Femur (tissue), 1 donor: Measurements from ENCODE around the gene ANGPTL8.

Experiments
- DNase-seq: peaks from one replicate; pipeline ENCODE4 v3.0.0-alpha.2; 2017

ANGPTL8 gene

DNA sequence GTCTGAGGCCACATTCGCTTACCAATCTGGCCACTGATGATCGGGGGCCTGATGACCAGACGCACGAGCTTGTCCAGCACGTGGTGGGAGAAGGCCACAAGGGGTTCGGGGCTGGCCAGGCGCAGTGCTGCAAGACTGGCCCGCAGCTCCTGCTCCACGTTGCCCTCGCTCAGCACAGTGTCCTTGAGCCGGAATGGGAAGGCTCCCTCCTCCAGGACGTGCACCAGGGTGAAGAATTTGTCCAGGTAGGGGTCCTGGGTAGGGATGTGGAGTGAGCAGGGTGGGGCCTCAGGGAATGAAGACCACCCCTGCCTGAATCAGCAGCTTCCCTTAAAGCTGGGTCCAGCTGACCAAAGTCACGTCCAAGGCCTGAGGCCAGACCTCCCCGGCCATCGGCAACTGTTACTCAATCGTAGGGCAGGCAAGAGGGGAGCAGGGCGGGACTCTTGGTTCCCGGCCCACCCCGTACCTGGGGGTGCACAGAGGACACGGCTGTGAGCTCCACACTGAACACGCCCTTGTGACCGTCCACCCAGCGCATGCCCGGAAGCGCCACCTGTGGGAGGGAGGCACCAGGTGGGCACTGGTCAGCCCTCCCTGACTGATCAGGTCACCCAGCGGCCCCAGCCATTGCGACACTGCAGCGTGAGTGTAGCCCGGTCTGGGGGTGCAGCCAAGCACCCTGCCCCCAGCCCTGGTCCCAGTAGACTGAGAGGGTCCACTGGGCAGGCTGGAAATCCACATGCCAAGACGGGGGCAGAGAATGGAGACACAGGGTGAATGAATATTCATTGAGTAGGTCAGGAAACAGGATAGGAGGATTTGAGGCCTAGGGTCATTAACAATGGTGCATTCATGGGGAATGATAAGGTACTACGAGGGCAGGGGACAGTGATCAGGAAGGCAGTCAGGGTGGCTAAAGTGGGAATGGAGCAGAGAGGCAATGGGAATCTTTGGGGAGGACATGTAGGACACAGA is 2.8 kb upstream of the ANGPTL8 start:
- no peak for DNase-seq

DNA sequence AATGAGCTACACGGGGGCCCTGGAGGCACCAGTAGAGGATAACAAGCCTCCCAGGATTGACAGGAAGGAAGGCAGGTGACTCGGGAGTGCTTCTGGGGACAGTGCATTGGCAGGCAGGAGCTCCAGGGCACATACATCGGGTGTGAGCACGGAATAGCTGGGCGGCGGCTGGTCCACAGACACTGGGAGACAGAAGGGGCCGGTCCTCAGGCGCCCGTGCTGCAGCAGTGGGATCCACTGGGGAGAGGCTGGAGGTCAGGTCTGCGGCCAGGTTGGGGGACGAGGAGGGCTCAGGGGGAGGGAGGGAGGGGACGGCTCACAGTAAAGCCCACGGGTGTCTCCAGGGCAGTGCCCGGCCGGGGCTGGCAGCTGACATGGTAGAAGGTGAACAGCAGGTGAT is 2.1 kb upstream of the ANGPTL8 start:
- no peak for DNase-seq

DNA sequence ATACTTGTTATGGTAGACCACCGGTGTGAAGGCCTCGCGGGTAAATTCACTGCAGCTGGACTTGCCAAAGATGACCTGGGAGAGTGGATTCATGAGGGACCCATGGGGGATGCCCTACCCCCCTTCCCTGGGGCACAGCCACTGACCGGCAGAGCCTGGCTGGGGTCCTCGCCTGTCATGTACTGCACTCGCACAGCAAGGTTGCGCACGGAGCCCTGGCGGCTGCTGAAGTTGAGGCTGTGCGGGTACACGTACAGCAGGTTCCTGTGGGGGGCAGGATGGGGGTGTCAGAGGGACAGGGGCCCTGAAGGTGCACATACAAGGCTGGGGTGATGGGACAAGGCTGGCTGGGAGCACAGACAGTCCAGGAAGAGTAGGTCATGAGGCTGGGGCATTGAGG is 1.4 kb upstream of the ANGPTL8 start:
- DNase-seq, result no peak

DNA sequence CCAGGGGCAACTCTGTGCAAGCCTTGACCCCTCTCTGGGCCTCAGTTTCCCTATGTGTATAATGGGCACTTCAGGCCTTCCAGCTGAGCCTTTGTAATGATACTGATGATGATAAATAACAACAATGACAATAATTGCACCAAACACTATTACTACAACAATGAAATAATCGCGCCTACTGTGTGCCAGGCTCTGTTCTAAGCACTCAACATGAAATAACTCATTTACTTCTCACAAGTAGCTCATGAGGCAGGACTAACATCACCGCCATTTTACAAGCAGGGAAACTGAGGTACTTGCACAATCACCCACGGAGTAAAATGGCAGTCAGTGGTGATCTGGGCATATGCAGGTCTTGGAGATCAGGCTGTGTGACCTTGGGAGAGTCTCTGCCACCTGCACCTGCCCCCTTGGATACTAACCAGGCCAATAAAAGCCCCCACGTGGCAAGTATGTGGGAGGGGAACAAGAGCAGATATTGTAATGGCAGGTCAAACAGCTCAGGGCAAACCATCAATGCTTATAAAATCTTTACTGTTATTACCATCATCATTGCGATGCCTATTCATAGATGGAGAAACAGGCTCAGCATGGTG is 540 bp upstream of the ANGPTL8 start:
- DNase-seq, result no peak

DNA sequence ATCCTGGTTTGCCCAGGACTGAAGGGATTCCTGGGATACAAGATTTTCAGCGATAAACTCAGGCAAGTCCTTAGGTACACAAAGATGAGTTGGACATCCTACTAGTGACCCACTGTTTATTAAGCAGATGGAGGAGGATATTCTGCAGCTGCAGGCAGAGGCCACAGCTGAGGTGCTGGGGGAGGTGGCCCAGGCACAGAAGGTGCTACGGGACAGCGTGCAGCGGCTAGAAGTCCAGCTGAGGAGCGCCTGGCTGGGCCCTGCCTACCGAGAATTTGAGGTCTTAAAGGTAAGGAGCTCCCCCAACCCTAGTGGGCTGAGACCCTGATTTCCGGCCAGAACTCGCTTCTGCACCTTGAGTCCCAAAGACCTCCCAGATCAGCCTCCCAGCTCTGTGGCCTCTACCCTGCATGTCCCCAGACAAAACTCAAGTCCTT is 607 bp downstream of the ANGPTL8 start:
- no peak for DNase-seq

DNA sequence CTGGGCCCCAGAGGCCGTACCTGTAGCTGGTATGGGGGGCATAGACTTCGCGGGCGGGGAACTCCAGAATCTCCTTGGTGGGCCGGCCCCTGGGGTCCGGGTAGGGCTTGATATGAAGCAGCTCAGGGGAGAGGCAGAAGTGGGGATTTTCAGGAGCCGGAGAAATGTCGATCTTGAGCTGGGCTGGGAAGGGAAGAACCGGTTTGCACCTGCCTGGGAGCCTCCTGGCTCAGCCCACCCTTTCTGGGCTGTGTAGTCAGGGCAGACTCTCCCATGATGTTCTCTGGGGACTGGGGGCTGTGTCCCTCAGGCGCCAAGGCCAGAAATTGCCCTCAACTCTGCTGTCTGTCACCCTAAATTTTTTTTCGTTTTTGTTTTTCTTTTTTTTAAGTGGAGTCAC is 2.6 kb downstream of the ANGPTL8 start:
- DNase-seq, result no peak

DNA sequence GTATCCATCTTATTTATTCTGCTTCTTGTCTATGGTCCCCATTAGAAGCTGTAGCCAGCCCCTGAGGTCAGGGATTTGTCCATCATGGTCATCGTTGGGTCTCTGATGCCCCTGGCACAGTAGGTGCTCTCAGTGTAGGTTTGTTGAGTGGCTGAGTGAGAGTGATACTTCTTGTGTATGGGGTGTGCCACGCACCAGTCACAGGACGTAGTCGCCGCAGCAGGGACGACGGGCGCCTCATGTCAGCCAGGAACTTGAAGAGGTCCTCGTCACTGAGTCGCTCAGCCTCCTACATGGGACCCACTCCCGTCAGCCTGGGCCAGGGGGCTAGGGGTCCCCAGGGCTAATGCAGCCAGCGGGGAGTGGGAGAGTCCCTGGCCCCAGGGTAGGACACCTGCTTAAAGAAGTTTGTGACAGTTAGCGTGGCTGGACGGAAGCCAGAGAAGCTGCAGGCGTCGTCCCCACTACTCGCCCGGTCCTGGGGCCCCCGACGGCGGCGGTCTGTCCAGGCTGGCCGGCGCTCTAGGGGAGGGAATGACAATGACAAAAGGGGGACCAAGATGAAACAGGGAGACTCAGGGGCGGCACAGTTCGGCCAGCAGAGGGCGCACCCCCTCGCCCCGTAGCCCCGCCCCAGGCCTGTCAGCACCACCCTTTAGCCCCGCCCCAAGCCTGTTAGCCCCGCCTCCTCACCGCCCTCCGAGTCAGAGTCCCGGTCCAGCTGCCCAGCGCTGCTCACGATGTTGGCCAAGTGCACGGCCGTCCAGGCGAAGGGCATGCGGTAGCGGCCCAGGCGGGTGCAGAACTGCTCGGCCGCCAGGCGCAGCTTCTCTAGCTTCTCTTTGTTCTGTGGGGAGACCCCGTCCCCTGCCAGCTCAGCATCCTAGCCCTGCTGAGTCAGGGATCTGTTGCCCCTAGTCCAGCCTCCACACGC is 3.7 kb downstream of the ANGPTL8 start:
- DNase-seq, result peak; percentile 92

DNA sequence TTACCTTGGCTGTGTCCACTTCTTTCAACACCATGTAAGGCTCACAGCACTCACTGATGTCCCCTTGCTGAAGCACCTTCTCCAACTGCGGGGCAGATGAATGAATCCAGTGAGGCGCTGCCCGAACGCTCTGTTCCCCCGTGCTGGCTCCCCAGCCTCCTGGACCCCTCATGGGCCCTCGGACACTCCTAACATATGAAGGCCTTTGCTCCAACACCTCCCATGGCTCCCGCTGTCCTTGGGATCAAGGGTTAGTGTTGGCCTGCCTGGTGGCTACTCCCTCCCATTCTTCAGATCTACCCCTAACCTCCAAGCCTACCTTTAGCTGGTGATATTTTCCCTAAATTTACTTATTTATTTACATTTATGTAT is 4.4 kb downstream of the ANGPTL8 start:
- no peak for DNase-seq

DNA sequence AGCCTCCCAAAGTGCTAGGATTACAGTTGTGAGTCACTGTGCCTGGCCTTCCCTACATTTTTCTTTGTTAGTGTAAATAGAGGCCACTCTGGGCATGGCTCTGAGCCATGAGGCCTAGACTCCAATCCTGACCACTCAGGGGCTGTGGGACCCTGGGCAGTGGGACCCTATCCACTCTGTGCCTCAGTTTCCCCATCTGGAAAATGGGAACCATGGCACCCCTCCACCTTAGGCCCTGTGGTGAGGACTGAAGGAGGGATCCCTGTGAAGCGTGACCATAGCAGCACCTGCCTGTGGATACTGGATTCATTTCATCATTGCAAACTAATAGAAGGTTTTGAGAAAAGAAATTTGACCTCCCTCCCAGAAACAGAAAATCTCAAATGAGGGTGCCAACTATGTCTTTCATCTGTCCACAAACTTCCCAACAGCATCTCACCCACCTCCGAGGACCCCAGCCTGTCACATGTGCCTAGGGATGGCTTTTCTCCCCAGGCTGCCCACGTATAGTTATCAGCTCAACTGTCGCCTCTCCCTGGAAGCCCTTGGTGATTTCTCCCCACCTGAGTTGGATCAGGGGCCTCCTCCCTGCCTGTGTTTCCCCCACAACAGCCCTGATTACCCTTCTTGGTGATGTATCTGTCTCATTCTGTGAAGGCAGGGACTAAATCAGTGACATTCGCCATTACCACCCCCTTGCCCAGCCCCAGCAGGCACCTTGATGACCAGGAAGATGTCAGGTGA is 5.6 kb downstream of the ANGPTL8 start:
- DNase-seq, result no peak

DNA sequence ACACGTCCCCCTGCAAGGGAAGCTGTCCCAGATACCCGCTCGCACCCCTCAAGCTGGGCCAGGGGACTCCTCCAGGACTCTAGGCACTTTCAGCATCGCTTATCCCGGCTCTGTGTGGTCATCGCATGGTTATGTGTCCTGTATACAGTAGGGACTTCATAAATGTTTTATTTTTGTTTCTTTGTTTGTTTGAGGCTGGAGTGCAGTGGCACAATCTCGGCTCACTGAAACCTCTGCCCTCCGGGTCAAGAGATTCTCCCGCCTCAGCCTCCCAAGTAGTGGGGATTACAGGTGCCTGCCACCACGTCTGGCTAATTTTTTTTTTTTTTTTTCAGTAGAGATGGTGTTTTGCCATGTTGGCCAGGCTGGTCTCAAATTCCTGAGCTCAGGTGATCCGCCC is 7.5 kb downstream of the ANGPTL8 start:
- no peak for DNase-seq

DNA sequence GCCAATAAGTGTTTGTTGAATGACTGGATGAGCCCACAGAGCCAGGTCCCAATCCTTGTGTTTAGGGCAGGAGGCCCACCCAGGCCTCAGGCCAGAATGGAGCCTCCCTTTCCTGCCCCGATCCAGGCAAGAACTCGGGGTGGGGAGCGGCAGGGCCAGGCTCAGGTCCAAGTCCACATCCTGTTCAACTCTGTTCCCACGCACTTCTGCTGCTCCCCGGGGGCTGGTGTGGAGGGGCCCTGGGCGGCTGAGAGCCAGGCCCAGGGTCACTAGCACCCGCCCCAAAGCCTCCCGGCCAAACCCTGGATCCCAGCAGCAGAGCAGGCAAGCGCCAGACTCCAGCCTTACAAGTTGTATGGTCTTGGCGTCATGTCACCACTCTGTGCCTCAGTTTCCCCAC is 8.0 kb downstream of the ANGPTL8 start:
- DNase-seq, result peak; percentile 83

DNA sequence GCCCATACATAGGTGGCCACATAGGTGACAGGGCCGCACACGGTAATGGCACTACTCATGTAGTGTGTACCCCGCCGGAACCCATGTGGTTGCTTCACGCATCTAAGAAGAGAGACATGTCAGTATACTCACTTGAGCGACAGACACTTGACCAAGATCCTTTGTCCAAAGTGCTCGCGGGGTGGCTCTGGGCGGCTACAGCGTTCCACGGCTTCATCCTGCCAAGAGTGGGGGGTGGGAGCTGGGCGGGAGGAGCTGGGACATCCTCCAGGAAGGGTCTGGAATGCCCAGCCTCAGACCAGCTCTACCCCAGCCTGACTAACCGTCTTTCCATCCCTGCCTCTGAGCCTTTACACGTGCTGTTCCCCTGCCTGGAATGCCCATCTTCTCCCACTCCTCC is 8.5 kb downstream of the ANGPTL8 start:
- no peak for DNase-seq

DNA sequence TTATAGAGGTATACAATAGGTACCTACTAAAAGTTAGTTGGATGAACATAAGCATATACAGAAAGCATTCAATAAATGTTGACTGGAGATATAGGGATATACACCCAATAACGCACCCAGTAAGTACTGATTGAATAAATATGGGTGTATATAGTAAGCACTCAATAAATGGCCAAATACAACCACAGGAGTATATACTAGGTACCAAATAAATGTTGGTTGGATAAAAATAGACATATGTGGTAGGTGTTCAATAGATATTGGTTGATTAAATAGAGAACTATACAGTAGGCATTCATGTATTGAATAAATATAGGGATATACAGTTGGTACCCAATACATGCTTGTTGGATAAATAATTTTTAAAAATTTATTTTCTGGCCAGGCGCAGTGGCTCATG is 9.4 kb downstream of the ANGPTL8 start:
- DNase-seq, result no peak

DNA sequence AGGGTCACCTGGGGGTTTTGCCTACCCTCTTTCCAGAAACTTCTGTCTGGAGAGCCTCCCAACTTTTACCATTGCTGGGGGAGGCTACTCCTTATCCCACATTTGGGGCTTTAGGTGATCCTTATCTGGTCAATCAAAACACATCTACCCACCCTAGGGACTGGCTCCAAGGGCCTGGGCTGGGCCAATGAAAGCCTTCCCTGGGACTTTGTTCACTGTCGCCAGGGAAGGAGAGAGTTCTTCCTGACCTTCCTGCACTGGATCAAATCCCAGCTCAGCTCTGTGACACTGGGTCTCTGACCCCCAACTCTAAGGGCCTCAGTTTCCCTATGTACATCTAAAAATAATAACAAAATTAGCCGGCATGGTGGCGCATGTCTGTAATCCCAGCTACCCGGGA is 11.8 kb downstream of the ANGPTL8 start:
- no peak for DNase-seq

DNA sequence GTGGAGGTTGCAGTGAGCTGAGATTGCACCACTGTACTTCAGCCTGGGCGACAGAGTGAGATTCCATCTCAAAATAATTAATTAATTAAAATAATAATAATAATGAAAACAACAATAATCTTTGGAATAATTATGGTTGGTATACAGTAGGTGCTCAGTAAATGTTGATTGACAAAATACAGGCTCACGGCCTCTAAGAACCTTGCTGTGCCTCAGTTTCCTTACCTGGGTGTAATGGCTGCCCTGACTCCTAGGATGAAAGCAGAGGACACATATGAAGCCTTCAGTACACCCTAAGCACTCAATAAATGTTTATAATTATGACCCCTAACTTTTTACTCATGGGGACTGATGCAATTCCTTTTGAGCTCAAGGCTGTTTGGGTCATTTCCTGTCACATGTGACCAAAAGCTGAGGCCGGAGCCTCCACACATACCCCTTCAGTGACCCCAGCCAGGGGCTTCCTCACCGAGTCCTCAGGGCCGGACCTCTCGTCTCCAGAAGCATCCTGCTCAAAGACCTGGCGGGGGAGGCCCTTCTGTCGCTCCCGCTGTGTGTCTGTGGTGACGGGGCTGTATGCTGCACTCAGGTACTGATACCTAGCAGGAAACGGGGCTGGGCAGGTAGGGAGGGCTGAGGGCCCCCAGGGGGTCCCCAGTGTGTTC is 12.4 kb downstream of the ANGPTL8 start:
- no peak for DNase-seq

DNA sequence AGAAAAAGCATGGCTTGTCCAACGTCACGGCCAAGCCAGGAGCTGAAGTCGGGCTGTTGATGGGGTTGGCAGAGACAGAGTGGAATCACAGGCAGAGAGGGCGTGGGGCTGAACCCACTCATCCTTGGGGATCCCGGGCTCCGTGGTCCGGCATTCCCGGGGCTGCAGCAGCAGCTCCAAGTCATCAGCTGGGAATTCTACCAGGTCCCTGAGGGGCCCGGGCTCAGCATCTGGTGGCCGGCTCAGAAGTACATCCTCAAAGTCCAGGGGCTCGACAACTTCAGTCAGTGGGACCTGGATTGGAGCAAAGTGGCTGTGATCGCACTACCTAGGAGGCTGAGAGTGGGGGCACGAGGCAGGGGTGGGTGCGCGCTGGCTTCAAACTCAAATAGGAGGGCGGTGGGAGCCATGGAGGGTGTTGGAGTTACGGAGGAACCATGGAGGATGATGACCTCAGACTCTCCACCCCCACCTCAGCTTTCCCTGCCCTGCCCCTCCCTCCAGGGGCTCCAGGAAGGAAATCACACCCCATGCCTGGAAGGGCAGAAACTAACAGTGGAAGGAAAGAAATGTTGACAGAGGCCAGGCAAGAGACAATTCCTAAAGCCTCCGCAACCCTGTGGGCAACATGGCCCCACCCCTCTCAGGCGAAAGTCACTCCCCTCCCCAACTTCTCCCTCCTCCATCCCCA is 13.4 kb downstream of the ANGPTL8 start:
- no peak for DNase-seq

DNA sequence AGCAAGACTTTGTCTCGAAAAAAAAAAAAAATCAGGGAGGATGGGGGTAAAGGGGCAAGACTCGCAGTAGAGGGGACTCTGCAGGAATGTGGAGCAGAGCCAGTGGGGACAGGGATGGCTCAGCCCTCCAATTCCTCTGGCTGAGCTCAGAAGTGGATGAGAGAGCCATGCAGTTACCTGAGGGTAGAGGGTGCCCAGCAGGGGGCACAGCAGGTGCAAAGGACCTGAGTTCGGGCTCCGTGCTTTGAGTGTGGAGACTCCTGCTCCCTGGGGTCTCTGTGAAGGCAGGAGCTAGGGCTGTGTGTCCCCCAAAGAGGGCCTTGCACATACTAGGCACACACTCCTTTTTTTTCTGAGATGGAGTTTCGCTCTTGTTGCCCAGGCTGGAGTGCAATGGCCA is 15.2 kb downstream of the ANGPTL8 start:
- DNase-seq, result no peak

DNA sequence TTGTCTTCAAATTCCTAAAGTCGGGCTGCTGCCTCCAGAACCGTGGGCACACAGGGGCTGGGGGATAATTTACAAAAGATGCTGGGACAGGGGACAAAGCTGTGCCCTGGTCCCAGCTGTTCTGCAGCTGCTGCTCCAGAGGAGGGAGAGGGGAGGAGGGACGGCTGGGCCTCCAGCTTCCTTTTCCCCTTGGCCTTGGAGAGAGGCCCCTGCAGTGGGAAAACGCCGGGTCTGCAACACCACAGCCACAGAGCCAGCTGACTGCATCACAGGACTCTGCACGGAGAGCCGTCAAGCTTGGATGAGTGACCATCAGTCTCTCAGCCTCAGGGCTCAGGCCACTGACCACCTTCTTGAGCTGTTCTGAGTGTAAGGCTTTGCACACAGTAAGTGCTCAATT is 16.8 kb downstream of the ANGPTL8 start:
- DNase-seq, result peak; percentile 85

DNA sequence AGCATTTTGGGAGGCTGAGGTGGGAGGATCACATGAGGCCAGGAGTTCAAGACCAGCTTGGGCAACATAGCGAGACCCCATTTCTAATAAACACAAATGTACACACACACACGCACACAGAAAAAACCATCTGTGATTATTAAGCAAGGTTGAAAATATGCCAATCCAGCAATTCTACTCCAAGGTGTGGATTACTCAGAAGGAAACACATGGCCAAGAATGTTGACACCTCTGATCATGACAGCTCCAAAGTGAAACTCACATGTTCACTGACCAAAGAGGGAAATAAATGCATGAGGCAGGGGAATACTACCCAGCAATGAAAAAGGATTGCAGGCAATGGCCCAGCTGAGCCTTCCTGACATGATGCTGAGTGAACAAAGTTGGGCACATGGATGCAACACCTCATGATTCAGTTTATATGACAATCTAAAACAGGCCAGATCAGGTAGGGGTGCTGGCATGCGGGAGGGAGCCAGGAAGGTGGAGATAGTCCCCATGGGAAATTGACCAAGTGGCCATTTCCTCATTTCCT is 18.5 kb downstream of the ANGPTL8 start:
- DNase-seq, result no peak

DNA sequence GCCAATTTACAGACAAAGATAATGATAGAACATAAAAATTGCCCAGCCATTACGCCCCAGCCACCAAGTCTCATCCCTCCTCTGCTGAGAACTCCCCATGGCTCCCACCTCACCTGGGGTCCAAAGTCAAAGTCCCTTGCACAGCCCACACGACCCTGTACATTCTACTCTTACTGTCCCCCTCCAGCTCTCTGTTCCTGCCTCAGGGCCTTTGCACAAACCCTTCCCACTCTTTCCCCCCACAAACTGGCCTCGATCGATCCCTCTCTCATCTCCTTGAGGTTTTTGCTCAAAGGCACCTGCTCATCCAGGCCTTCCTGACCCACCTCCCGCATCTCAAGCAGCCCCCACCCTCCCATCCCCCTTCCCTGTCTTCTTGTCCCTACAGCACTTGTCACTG is 21.6 kb downstream of the ANGPTL8 start:
- no peak for DNase-seq

DNA sequence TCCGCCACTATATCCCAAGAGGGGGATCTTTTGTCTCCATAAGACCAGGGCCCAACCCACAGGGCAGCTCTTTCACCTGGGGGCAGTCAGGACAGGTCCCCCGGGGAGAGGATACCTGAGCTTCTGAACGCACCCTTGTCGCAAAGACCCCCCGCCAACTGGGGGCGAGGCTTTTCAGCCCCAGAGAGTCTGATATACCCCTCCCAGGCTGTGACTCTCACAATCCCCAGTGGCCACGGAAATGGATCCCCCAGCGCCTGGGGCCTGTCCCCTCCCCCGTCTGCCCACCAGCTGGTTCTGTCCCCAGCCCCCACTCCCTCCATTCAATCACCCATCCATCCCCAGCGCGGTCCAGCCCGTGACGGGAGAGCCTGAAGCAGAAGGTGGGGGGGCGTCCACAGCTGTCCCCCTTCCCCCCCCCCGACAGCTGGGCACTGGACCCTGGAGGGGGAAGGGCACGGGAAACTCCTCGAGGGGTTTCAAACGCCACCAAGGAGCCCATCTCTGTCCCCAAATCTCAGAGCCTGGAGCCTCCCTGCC is 22.1 kb downstream of the ANGPTL8 start:
- DNase-seq, result peak; percentile 61
